ENCODE results near the gene HSDL1.

HSDL1 gene

DNA sequence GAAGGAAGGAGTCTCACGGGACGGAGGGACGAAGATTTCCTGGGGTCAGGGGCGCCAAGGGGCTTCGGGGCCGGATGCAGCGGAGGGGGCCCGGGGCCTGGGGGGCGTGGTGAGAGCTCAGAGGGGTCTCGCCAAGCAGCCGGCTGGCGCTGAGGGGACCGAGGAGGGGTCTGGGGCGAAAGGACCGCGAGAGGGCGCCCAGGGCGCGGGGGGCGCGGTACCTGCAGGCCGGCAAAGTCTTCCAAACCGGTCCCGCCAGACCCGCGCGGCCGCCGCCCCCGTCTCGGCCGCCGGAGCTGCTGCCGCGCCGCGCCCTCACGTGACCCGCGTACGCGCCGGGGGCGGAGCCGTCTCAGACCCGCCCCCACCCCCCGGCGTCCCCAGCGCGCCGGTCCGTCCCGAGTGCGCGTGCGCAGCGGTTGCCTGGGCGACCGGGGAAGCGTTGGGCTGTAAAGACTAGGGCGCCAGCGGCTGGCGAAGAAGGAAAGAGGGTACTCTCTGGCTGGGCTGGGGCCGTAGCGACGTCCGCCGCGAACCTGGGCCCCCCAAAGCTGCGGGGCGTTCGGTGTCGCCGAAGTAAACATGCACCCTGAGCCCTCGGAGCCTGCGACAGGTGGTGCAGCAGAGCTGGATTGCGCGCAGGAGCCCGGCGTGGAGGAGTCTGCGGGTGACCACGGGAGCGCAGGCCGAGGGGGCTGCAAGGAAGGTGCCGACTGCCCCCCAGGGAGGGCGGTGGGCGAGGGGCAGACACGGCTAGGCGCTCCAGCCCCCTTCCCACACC lies at the start of gene HSDL1, which contains the start of gene DNAAF1:
TSS of gene HSDL1 (minus strand) at position 319 of the 781 bp plus-strand sequence. CDS start 13,856 bp downstream, outside the sequence.
TSS of gene DNAAF1 (plus strand) at position 450 of the 781 bp plus-strand sequence. CDS start at position 583, 133 bp downstream.
- H3K9me3 ChIP-seq (ENCODE audit: control insufficient read depth, insufficient read depth, low read length), result no peaks in the 10 kb centered on the region
- peak within 1 kb of the TSS; percentile 89 for H3K4me3 ChIP-seq (ENCODE audit: low read depth, low read length)
- H3K4me1 ChIP-seq (ENCODE audit: control insufficient read depth, insufficient read depth, low read length), result no peaks in the 10 kb centered on the region
- peak within 1 kb of the TSS; percentile 47 for H3K9ac ChIP-seq (ENCODE audit: low read depth, low read length)
- H3K36me3 ChIP-seq (ENCODE audit: control insufficient read depth, insufficient read depth, low read length), result no peaks in the 10 kb centered on the region
- peaks cover 5% of the 10 kb centered on the region for H3K27me3 ChIP-seq (ENCODE audit: control insufficient read depth, insufficient read depth, low read length)

- Histone ChIP-seq H3K4me3 (ENCODE audit: low read depth, low read length) (no peak overlapping the region), H3K9ac (ENCODE audit: low read depth, low read length) (no peak overlapping the region), H3K36me3 (ENCODE audit: control insufficient read depth, insufficient read depth, low read length) (no peaks in the 10 kb centered on the region), H3K4me1 (ENCODE audit: control insufficient read depth, insufficient read depth, low read length) (no peaks in the 10 kb centered on the region), H3K9me3 (ENCODE audit: control insufficient read depth, insufficient read depth, low read length) (no peaks in the 10 kb centered on the region), H3K27me3 (ENCODE audit: control insufficient read depth, insufficient read depth, low read length) (no peaks in the 10 kb centered on the region)
Measured at GRCh38 chr16:84194018-84194417, 49.0 kb upstream of the HSDL1 start.

DNA sequence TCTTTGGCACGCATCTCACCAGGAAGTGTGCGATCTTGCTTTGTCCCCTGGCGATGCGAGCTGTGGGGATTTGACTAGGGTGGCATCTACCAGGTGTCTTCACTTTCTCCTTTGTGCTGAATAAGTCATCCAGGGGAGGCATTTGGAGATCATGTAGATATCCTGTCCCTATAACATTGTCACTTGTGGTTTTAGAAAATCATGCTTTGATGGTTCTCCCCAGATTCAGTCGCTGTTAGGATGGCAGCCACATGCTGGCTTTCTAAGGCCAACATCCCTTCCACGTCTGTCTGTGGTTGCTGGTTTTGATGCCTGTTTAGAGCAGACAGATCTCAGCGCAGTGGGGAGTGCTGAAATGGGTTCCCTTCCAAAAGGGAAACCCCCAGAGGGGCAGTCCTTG lies 48.5 kb upstream of the HSDL1 start:
- Histone ChIP-seq H3K4me1 (ENCODE audit: control insufficient read depth, insufficient read depth, low read length) (no peaks in the 10 kb centered on the region), H3K27me3 (ENCODE audit: control insufficient read depth, insufficient read depth, low read length) (no peaks in the 10 kb centered on the region), H3K9me3 (ENCODE audit: control insufficient read depth, insufficient read depth, low read length) (no peaks in the 10 kb centered on the region), H3K9ac (ENCODE audit: low read depth, low read length) (no peak overlapping the region), H3K4me3 (ENCODE audit: low read depth, low read length) (no peak overlapping the region), H3K36me3 (ENCODE audit: control insufficient read depth, insufficient read depth, low read length) (no peaks in the 10 kb centered on the region)

DNA sequence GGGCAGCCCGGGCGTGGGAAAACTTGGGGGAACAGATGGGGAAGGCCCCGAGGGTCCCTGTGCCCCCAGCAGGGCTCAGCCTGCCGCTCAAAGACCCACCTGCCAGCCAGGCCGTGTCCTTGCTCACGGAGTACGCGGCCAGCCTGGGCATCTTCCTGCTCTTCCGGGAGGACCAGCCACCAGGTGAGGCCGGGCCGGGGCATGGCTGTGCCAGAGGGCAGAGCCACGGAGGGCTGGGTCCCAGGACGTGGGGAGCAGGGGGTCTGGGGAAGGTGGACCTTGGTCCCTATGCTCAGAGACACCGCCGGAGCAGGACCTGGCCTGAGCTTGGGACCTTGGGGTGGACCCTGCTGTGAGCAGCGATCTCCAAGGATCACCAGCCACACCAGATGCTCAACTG lies 46.5 kb upstream of the HSDL1 start:
- no peaks in the 10 kb centered on the region for H3K36me3 ChIP-seq (ENCODE audit: control insufficient read depth, insufficient read depth, low read length)
- no peaks in the 10 kb centered on the region for H3K4me1 ChIP-seq (ENCODE audit: control insufficient read depth, insufficient read depth, low read length)
- H3K9me3 ChIP-seq (ENCODE audit: control insufficient read depth, insufficient read depth, low read length), result no peaks in the 10 kb centered on the region
- no peaks in the 10 kb centered on the region for H3K27me3 ChIP-seq (ENCODE audit: control insufficient read depth, insufficient read depth, low read length)
- no peak overlapping the region for H3K4me3 ChIP-seq (ENCODE audit: low read depth, low read length)
- H3K9ac ChIP-seq (ENCODE audit: low read depth, low read length), result no peak overlapping the region

- no peaks in the 10 kb centered on the region for H3K27me3 ChIP-seq (ENCODE audit: control insufficient read depth, insufficient read depth, low read length)
- no peak within 1 kb of the TSS for H3K4me3 ChIP-seq (ENCODE audit: low read depth, low read length)
- H3K36me3 ChIP-seq (ENCODE audit: control insufficient read depth, insufficient read depth, low read length), result no peaks in the 10 kb centered on the region
- H3K9ac ChIP-seq (ENCODE audit: low read depth, low read length), result no peak within 1 kb of the TSS
- H3K9me3 ChIP-seq (ENCODE audit: control insufficient read depth, insufficient read depth, low read length), result no peaks in the 10 kb centered on the region
- no peaks in the 10 kb centered on the region for H3K4me1 ChIP-seq (ENCODE audit: control insufficient read depth, insufficient read depth, low read length)
Measured at GRCh38 chr16:84190731-84191388, 45.9 kb upstream of the HSDL1 start, which contains the start of gene ADAD2. ADAD2 (plus strand) TSS chr16:84191157; CDS start chr16:84191231, 74 bp downstream.

DNA sequence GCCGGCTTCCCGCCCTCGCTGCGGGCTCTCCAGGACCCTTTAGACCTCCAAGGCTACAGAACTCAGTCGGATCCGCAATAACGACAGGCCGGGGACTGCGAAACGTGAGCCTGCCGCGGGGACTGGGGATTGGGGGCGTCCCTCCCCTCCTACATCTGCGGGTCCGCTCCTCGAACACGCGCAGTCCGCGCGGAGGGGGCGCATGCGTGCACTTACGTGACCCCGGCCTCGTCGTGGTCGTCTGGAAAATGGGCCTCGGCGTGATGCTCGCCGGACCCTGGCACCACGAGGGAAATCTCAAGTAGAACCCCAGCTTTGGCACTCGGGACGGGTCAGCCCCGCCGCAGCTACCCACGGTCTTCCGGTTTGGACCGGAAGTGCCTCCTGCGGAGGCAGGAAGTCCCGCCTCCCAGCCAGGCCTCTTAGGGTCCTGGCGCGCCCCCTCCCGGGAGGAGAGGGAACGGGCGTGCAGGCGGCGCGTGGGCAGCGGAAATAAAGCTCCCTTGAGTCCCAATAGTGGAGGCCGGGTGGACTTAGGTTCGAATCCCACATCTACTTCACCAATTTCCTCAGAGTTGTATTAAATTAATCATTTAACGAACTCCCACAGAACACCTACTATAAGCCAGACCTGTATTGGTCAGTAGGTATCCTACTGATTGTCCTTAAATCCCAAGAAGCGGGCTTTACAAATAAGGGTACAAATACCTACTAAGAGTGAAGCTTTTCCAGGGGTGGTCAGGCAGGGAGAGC lies 41.9 kb upstream of the HSDL1 start, which contains the start of gene TAF1C:
TSS of gene TAF1C (minus strand) at position 373 of the 753 bp plus-strand sequence. CDS start 2,069 bp downstream, outside the sequence.
- Histone ChIP-seq H3K4me1 (ENCODE audit: control insufficient read depth, insufficient read depth, low read length) (no peaks in the 10 kb centered on the region), H3K27me3 (ENCODE audit: control insufficient read depth, insufficient read depth, low read length) (no peaks in the 10 kb centered on the region), H3K4me3 (ENCODE audit: low read depth, low read length) (peak within 1 kb of the TSS; percentile 93), H3K9me3 (ENCODE audit: control insufficient read depth, insufficient read depth, low read length) (no peaks in the 10 kb centered on the region), H3K9ac (ENCODE audit: low read depth, low read length) (peak within 1 kb of the TSS; percentile 90), H3K36me3 (ENCODE audit: control insufficient read depth, insufficient read depth, low read length) (peaks cover 22% of the 10 kb centered on the region)

DNA sequence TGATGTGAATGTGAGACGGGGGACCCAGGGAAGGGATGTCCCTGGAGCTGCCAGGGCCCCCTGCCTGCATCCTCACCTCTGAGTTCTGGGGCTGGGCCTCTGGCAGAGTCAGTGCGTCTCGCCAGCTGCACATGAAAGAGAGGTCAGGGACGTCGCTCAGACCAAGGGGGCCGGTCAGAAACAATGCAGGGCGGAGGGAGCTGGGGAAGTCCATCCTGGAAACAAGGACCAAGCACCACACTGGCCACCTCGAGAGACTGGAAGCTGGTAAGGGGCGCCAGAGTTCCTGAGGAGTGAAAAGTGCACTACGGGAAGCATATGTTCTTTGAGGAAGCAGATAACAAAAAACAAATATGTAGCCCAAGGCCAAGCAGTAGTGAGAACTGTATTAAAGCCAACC lies 39.8 kb upstream of the HSDL1 start:
- Histone ChIP-seq H3K4me1 (ENCODE audit: control insufficient read depth, insufficient read depth, low read length) (no peaks in the 10 kb centered on the region), H3K27me3 (ENCODE audit: control insufficient read depth, insufficient read depth, low read length) (no peaks in the 10 kb centered on the region), H3K9ac (ENCODE audit: low read depth, low read length) (no peak overlapping the region), H3K4me3 (ENCODE audit: low read depth, low read length) (no peak overlapping the region), H3K9me3 (ENCODE audit: control insufficient read depth, insufficient read depth, low read length) (no peaks in the 10 kb centered on the region), H3K36me3 (ENCODE audit: control insufficient read depth, insufficient read depth, low read length) (peaks cover 32% of the 10 kb centered on the region)

DNA sequence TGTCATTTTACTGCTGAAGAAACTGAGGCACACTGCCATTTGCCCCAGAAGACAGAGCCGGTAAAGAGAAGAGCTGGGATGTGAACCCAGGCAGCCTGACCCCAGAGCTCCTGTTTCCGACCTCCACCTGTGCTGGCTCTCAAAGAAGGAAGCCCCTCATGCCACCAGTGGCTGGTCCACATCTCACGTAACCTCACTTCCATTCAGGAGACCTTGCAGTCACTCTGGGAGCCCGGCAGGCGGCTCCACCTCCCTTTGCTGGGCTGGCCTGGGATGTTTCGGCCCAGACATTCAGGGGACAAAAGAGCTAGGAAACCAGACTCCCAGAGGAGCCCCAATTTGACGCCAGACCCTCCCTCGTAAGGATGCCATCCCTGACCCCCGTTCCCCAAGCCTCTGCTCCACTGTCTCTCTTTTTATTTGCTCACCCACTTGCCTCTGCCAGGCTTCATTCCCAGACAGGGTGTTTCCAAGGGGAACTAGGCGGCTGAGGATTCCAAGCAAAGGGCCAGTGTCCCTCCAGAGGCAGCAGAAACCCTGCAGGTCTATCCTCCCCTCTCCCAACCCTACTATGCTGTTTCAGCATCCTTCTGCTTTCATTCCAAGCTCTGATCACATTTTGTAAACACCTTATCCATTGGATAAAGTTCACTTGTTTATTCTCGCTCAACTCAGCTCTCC lies 39.1 kb upstream of the HSDL1 start:
- no peaks in the 10 kb centered on the region for H3K4me1 ChIP-seq (ENCODE audit: control insufficient read depth, insufficient read depth, low read length)
- no peaks in the 10 kb centered on the region for H3K27me3 ChIP-seq (ENCODE audit: control insufficient read depth, insufficient read depth, low read length)
- peaks cover 36% of the 10 kb centered on the region for H3K36me3 ChIP-seq (ENCODE audit: control insufficient read depth, insufficient read depth, low read length)
- no peak overlapping the region for H3K9ac ChIP-seq (ENCODE audit: low read depth, low read length)
- no peaks in the 10 kb centered on the region for H3K9me3 ChIP-seq (ENCODE audit: control insufficient read depth, insufficient read depth, low read length)
- H3K4me3 ChIP-seq (ENCODE audit: low read depth, low read length), result no peak overlapping the region

DNA sequence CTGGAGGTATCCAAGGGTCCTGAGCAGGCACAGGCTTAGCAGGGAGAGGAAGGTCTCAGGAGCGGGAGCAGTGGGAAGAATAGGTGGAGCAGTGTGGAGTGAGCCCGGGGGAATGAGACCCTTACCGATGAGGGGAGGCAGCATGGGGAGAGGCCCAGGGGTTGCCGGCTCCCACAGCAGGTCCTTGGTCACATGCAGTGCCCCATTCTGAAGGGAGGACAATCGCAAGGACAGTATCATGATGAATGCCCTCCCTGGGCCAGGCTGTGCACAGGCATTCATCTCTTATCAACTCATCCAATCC lies 38.5 kb upstream of the HSDL1 start:
- Histone ChIP-seq H3K9me3 (ENCODE audit: control insufficient read depth, insufficient read depth, low read length) (no peaks in the 10 kb centered on the region), H3K4me3 (ENCODE audit: low read depth, low read length) (no peak overlapping the region), H3K4me1 (ENCODE audit: control insufficient read depth, insufficient read depth, low read length) (no peaks in the 10 kb centered on the region), H3K36me3 (ENCODE audit: control insufficient read depth, insufficient read depth, low read length) (peaks cover 41% of the 10 kb centered on the region), H3K9ac (ENCODE audit: low read depth, low read length) (no peak overlapping the region), H3K27me3 (ENCODE audit: control insufficient read depth, insufficient read depth, low read length) (no peaks in the 10 kb centered on the region)

- Histone ChIP-seq H3K9ac (ENCODE audit: low read depth, low read length) (no peak overlapping the region), H3K36me3 (ENCODE audit: control insufficient read depth, insufficient read depth, low read length) (peaks cover 44% of the 10 kb centered on the region), H3K4me1 (ENCODE audit: control insufficient read depth, insufficient read depth, low read length) (no peaks in the 10 kb centered on the region), H3K4me3 (ENCODE audit: low read depth, low read length) (no peak overlapping the region), H3K9me3 (ENCODE audit: control insufficient read depth, insufficient read depth, low read length) (no peaks in the 10 kb centered on the region), H3K27me3 (ENCODE audit: control insufficient read depth, insufficient read depth, low read length) (no peaks in the 10 kb centered on the region)
Measured at GRCh38 chr16:84182680-84183571, 37.9 kb upstream of the HSDL1 start.
